Keratinocyte (primary cell): Measurements from ENCODE around the gene NASP. TPM values are rescaled to one million over a fixed set of nuclear protein-coding genes. Genes with fewer than 3 reads are reported as not detected.

Source experiments
- DNase-seq: peaks from one replicate; pipeline ENCODE4 v3.0.0-alpha.2; 2011; ENCODE audit warnings: low read depth, missing footprints, low spot score
- FAIRE-seq: peaks from 2 replicates; lab custom pipeline; 2011; peaks lifted over from hg19 to GRCh38; lab: Jason Lieb, UNC
- H2AFZ ChIP-seq: 2 replicates; pipeline ENCODE4 v1.6.0; 2012; ENCODE audit warnings: low read length, control low read depth, inconsistent platforms; ENCODE audit not compliant: control insufficient read depth
- H3K27ac ChIP-seq: 2 replicates; pipeline ENCODE4 v1.5.1; 2011; ENCODE audit warnings: low read length; ENCODE audit not compliant: control insufficient read depth, insufficient read depth
- H3K27me3 ChIP-seq: 3 replicates; pipeline ENCODE4 v1.6.0; 2011; ENCODE audit warnings: low read length; ENCODE audit not compliant: control insufficient read depth, insufficient read depth; ENCODE audit errors: extremely low read depth
- H3K36me3 ChIP-seq, 2 experiments: 2 replicates in 1 of 2; 3 replicates in 1 of 2; pipeline ENCODE4 v1.5.1; 2011; ENCODE audit warnings: low read length in 2 of 2, mild to moderate bottlenecking in 1 of 2; ENCODE audit not compliant: control insufficient read depth in 2 of 2, insufficient read depth in 2 of 2; ENCODE audit errors: extremely low read depth in 1 of 2
- H3K4me1 ChIP-seq: 3 replicates; pipeline ENCODE4 v1.5.1; 2011; ENCODE audit warnings: low read length; ENCODE audit not compliant: control insufficient read depth, insufficient read depth; ENCODE audit errors: extremely low read depth
- H3K4me2 ChIP-seq: 3 replicates; pipeline ENCODE4 v1.6.0; 2011; ENCODE audit warnings: low read depth, low read length; ENCODE audit not compliant: control insufficient read depth, insufficient read depth; ENCODE audit errors: extremely low read depth
- H3K4me3 ChIP-seq, 3 experiments: fragments of 200-600 bp in 1 of 3; sonication (generic) in 1 of 3; 2 replicates in 2 of 3; 3 replicates in 1 of 3; pipeline ENCODE4 v1.5.1; 2011 to 2016; ENCODE audit warnings: low read length in 3 of 3, mild to moderate bottlenecking in 3 of 3, control low read depth in 2 of 3, inconsistent platforms in 1 of 3, low read depth in 1 of 3, mixed read lengths in 1 of 3, mixed run types in 1 of 3, moderate library complexity in 1 of 3; ENCODE audit not compliant: control insufficient read depth in 2 of 3, insufficient read depth in 2 of 3; ENCODE audit errors: extremely low read depth in 1 of 3
- H3K79me2 ChIP-seq: 2 replicates; pipeline ENCODE4 v1.6.0; 2012; ENCODE audit warnings: low read length; ENCODE audit not compliant: control insufficient read depth, insufficient read depth
- H3K9ac ChIP-seq: 3 replicates; pipeline ENCODE4 v1.6.0; 2011; ENCODE audit warnings: low read length; ENCODE audit not compliant: control insufficient read depth, insufficient read depth; ENCODE audit errors: extremely low read depth
- H3K9me1 ChIP-seq: 3 replicates; pipeline ENCODE4 v1.6.0; 2011; ENCODE audit warnings: low read length; ENCODE audit not compliant: control insufficient read depth, insufficient read depth; ENCODE audit errors: extremely low read depth
- H3K9me3 ChIP-seq: 2 replicates; pipeline ENCODE4 v1.5.1; 2012; ENCODE audit warnings: low read depth, low read length; ENCODE audit not compliant: control insufficient read depth
- H4K20me1 ChIP-seq: 3 replicates; pipeline ENCODE4 v1.6.0; 2011; ENCODE audit warnings: low read length; ENCODE audit not compliant: control insufficient read depth, insufficient read depth; ENCODE audit errors: extremely low read depth
- EZH2 ChIP-seq: IDR thresholded peaks from one replicate; pipeline ENCODE4 v1.6.1; 2012; ENCODE audit warnings: inconsistent platforms, mild to moderate bottlenecking, low read length, moderate library complexity
- dilution Hi-C: fragments of 300-500 bp; cut with MboI; formaldehyde crosslinking; loops from one replicate; pipeline ENCODE4 v1.7.0; 2020; ENCODE audit warnings: low sequenced_read_pairs; ENCODE audit not compliant: extremely low pct_ligation_motif_present
- polyA plus RNA-seq, 5 experiments: library from polyadenylated mRNA; depleted of rRNA in 3 of 5; stranded (reverse) in 3 of 5; stranded (forward) in 1 of 5; unstranded in 1 of 5; fragments of >200 nt; gene quantifications; 1 replicate in 1 of 5; 2 replicates in 3 of 5; 3 replicates in 1 of 5; pipeline versions ENCODE4 v1.2.1 to v1.2.3, GENCODE V29; 2011 to 2012; ENCODE audit warnings: missing spikeins in 2 of 5, low read depth in 1 of 5, low replicate concordance in 1 of 5
- TF ChIP-seq, protein P1 (sequence below), 3 experiments: IDR thresholded peaks in 1 of 3; conservative IDR thresholded peaks in 1 of 3; optimal IDR thresholded peaks in 1 of 3; 2 replicates in 2 of 3; 3 replicates in 1 of 3; pipeline versions ENCODE3 to v1.5.1; 2011; ENCODE audit warnings: low read length in 3 of 3, mild to moderate bottlenecking in 3 of 3, moderate library complexity in 2 of 3, control low read depth in 1 of 3, inconsistent platforms in 1 of 3; ENCODE audit not compliant: insufficient read depth in 2 of 3; ENCODE audit errors: extremely low read depth in 1 of 3

The NASP gene
- polyA plus RNA-seq, 1 donor (not counting 4 experiments of a cell fraction or from before 2014, with no cell fraction given) = 61.7 TPM

DNA sequence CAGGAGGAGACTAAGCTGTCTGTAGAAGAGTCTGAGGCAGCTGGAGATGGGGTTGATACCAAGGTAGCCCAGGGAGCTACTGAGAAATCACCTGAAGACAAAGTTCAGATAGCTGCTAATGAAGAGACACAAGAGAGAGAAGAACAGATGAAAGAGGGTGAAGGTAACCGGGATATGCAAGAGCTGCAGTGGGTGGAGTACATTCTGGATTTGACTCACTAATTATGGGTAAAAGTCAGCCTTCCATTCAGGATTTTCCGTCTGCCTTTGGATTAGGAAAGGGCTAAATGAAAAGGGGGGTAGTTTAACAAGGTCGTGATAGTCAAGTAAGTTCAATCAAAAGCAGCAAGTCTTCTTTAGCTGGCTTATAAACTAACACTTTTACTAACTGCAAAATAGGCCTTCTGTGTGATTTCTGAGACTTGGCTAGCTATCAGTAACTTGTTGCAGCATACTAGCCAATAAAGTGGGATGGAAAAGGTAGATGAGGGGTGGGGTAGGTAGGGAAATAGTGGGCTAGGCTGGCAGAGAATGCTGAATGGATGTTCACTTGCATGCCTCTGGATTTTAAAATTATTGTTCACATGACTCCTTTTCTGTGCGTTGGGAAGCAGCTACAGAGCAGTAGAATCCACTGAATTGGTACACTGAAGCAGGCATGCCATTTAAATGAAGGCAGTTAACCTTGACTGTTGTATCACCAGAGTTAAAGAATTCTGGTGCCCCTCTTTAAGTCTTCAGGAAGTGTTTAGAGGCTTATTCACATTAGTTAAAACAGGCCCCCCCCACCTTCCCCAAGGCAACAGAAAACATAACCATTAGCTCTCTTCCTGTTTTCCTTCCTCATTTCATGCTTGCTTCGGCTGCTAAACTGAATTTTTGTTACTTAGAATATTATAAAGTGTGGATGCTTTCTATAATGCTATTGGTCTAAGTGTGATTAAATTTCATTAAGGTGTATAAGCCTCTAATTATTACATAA is 24.6 kb downstream of the NASP start:
- no peaks in the 10 kb centered on the region for H3K9me3 ChIP-seq
- no peaks in the 10 kb centered on the region for H3K27me3 ChIP-seq
- no peaks in the 10 kb centered on the region for H3K79me2 ChIP-seq
- H3K4me2 ChIP-seq = no peak overlapping the region
- H3K27ac ChIP-seq = no peak overlapping the region
- no peak overlapping the region for H3K4me3 ChIP-seq
- DNase-seq = no peak
- H3K9ac ChIP-seq = no peak overlapping the region
- H2AFZ ChIP-seq = no peak overlapping the region
- no peak for FAIRE-seq
- dilution Hi-C loops = no loop called here
- no peaks in the 10 kb centered on the region for H4K20me1 ChIP-seq
- H3K9me1 ChIP-seq = no peaks in the 10 kb centered on the region
- TF ChIP-seq, protein P1, sequence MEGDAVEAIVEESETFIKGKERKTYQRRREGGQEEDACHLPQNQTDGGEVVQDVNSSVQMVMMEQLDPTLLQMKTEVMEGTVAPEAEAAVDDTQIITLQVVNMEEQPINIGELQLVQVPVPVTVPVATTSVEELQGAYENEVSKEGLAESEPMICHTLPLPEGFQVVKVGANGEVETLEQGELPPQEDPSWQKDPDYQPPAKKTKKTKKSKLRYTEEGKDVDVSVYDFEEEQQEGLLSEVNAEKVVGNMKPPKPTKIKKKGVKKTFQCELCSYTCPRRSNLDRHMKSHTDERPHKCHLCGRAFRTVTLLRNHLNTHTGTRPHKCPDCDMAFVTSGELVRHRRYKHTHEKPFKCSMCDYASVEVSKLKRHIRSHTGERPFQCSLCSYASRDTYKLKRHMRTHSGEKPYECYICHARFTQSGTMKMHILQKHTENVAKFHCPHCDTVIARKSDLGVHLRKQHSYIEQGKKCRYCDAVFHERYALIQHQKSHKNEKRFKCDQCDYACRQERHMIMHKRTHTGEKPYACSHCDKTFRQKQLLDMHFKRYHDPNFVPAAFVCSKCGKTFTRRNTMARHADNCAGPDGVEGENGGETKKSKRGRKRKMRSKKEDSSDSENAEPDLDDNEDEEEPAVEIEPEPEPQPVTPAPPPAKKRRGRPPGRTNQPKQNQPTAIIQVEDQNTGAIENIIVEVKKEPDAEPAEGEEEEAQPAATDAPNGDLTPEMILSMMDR (optimal IDR thresholded peaks at IDR 0.05 in 1 of 3, IDR thresholded peaks at IDR 0.05 in 1 of 3, conservative IDR thresholded peaks at IDR 0.05 in 1 of 3; ENCODE audit: extremely low read depth in 1 of 3, insufficient read depth in 2 of 3, low read length in 3 of 3) = no peak
- no peak for TF ChIP-seq EZH2
- H3K36me3 ChIP-seq = peaks cover 4 to 24% of the 10 kb centered on the region in 2 experiments
- H3K4me1 ChIP-seq = peaks cover 16% of the 10 kb centered on the region

DNA sequence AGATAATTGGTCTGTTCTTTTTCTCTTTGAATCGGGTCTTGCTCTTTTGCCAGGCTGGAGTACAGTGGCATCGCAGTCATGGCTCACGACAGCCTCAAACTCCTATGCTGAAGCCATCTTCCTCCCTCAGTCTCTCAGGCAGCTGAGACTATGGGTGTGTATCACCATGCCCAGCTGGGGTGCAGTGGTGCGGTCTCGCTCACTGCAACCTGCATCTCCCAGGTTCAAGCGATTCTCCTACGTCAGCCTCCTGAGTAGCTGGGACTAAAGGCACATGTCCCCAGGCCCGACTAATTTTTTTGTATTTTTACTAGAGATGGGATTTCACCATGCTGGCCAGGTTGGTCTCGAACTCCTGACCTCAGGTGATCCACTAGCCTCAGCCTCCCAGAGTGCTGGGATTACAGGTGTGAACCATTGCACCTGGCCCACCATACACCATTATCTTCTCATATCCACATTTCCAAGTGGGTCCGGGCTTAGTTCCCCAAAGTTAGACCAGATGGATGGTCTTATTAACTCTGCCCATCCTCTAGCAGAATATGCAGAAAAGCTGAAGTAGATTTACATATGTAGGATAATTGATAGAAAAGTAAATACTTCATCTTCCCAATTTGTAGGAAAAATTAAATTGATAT is 26.9 kb downstream of the NASP start:
- Histone ChIP-seq H2AFZ (no peak overlapping the region), H3K27ac (no peak overlapping the region), H3K9me1 (no peaks in the 10 kb centered on the region), H3K9ac (no peak overlapping the region), H3K4me3 (no peak overlapping the region), H4K20me1 (no peaks in the 10 kb centered on the region), H3K27me3 (no peaks in the 10 kb centered on the region), H3K4me2 (no peak overlapping the region), H3K9me3 (no peaks in the 10 kb centered on the region), H3K79me2 (no peaks in the 10 kb centered on the region), H3K4me1 (peaks cover 22% of the 10 kb centered on the region), H3K36me3 (peaks cover 4 to 30% of the 10 kb centered on the region in 2 experiments)
- TF ChIP-seq EZH2 = no peak
- TF ChIP-seq, protein P1 (optimal IDR thresholded peaks at IDR 0.05 in 1 of 3, IDR thresholded peaks at IDR 0.05 in 1 of 3, conservative IDR thresholded peaks at IDR 0.05 in 1 of 3; ENCODE audit: extremely low read depth in 1 of 3, insufficient read depth in 2 of 3, low read length in 3 of 3) = no peak
- DNase-seq = no peak
- no peak for FAIRE-seq
- dilution Hi-C loops = no loop called here
